ENCODE data around the gene ALX3.

Gene ALX3

DNA sequence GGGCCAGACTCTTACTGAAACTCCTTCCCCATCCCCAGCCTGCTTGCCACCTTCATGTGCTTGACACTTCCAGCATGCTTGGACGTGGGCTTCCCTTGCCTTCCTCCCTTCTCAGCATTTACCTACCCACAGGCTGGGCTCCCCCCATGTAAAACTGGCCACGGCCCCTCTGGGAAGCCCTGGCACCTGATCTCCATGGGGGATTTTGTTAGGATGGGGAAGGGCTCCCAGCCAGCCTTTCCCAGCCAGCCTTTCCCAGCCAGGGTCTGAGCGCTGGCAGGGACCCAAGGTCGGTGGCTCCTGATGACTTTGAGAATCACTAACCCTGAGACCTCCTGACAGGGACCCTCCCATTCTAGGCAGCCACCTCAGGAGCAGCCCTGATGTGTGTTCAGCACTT, 6.7 kb downstream of the ALX3 start:
- DNase-seq = no peak

DNA sequence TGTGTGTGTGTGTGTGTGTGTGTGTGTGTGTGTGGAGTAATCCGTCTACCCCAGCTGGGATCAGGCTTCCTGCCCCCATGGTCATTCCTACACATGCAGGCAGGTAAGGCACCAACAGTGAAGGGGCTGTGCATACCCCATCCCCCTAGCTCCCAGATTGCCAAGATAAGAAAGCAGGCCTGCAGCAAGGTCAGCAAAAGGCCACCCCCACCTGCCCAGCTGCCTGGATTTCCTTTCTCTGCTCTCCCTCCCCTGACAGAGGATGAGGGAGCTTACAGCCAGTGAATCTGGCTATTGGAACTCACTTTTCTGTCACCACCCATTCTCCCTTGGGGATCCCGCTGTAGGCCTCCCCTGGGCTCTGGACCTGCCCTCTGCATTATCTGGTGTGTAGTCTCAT, 7.9 kb downstream of the ALX3 start:
- DNase-seq = no peak

DNA sequence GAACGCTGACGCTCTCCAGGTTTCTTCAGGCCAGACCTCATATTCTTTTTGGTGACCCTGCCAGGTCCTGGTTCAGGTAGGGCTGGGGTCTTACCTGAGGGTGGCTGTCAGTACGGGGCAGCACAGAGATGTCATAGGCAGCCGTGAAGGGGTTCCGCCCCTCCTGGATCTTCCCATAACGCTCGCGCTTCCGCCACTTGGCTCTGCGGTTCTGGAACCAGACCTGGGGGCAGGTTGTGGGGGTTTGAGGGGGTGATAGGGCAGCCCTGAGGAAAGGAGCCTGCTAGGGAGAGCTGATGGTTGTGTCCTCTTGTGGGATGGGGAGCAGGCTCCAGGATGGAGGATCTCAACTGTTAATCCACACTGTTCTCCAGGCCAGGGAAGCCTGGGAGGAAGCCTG, 9.1 kb downstream of the ALX3 start:
- DNase-seq = no peak

DNA sequence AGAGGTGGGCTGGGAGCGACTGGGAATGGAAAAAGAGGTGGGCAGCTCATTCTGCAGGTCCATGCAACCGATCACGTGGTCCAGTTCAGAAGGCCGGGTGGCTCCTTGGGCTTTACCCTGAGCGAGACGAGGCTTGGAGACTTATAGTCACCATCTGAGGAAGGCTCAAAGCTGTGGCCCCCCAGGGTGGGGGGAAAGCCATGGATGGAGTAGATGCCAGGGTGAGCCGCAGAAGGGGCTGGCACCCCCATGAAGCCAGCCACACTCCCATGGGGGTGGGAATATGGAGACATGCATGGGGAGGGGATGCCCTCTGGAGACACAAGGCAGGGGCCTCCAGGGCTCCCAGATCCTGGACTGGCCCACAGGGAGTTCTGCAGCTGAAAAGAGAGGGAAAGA, 9.8 kb downstream of the ALX3 start:
- no peak for DNase-seq

DNA sequence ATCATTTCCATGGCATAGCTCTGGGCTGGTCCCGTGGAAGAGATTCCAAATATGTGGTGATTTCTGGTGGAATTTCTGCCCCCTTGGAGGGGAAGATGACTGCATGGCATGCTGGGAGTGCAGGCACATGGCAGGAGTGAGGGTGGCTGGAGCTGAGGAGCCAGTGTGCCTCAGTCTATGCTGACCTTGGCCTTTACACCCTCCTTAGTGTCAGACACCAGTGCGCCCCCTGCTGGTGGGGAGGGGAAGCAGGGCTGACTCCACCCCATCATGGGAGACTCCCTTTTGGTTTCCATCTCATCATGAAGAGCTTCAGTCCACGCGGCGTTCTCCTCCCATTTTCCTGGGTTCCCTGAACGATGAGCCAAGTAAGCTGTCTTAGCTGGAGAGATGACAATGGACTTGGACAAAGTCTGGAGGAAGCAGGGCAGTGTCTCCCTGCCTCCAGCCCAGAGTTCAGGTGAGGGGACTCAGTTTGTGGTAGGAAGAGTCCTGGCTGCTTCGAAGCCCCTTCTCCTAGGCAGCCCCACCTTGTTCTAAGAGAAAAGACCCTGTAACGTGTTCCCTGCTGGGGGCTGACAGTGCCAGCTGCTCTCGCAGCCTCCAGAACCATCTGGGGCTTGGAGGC, 10.3 kb downstream of the ALX3 start:
- DNase-seq = peak; percentile 64

DNA sequence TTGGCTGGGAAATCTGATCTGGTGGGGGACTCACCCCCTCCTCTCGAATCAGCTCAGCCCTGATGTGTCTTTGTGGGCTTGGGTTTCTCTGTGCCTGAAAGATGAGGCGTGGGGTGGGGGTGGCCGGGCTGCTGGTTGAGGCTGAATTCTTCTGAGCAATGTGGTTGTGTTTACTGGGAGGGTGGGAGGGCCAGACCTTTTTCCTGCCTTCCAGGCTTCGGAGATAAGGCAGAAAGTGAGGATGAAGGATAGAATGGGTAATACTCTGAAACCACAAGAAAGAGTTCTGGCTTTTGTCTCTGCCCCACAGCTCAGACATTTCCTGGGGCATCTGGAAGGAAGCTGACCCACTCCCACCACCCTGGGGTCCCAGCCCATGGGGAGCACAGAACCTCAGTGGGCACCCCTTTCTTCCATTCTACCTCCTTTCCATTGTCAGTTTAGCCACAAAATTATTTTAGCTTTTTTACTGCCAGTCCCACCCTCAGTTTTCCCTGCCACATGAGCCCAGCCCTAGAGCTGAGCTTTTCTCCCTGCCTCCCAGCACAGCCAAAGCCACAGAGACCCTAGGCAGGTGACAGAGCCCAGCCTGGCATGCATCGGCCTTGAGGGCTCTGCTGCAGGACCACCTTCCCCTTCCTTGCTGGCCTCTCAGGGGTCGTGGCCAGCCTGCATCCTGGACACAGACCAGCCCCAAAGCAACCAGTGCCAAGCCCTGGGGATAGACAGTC, 11.2 kb downstream of the ALX3 start:
- no peak for DNase-seq

DNA sequence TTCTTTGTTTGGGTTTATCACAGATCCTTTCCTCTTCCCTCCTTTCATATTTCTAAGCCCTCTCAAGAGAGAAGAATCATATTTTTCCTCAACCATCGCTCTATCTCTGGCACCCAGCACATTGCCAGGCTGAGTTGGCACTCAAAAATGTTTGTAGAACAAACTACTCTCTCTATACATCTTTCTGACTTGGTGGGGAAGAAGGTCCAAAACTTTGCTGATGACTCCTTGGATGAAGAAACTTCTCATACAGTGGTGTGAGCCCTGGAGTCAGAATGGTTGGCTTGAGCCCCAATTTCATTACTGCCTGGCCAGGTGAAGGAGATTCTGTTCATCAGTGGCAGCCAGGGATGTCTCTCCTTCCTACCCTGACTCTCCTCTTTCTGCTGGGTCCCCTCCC, 11.9 kb downstream of the ALX3 start:
- DNase-seq = no peak

DNA sequence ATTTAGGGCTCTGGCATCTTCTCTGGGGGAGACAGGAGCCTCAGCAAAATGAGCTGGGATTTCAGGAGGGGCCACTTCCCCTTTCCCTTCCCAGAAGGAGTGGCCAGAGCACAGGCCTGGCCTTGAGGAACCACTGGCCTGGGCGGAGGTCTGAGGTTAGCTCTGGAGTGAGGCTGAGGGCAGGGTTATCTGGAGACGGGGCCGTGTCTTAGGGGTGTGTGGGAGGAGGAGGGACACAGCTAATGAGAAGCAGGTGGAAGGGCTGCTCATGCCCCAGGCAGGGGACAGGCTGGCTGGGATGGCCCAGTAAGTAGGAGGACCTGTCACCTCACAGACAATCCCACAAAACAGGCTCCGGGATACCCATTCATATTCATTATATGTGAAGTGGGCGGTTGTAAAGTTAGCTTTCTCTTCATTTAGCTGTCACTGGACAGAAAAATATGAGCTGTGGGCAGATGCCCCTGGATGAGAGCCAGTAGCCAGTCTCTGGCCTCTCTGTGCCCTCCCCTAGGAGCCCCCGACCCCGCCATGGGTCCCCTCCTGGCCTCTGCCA, 12.4 kb downstream of the ALX3 start:
- DNase-seq = no peak

DNA sequence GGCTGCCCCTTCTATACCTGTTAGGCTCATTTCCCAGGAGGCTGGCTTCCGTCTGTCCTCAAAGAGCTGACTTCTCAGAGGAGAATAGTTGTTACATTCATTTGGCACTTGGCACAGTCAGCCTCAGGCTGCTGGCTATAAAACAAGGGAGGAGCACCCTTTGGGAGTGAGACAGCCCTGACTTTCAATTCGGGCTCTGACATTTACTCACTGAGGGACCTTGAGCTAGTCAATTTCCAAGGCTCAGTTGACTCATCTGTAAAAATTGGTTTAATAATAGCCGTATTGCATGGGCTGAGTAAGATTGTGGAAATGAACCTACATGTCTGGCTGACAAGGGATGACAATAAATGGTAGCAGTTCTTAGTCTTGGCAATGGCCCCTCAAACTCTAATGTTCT, 13.7 kb downstream of the ALX3 start:
- no peak for DNase-seq

DNA sequence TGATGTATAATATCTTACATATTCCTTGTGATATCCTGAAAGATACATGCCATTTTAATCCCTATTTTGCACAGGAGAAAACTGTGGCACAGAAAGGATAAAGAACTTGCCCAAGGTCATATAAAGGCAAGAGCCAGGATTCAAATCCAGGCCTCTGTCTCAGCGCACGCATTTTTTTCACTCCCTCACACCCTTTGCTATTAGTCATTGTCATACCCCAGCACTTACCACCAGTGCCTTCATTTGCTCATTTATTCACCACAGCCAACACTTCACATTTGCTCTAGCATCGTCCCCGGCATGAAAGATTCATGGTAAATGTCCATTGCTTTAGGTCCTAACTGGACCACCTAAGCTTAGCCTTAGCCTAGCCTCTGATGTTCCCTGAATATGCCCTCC, 14.2 kb downstream of the ALX3 start:
- no peak for DNase-seq

DNA sequence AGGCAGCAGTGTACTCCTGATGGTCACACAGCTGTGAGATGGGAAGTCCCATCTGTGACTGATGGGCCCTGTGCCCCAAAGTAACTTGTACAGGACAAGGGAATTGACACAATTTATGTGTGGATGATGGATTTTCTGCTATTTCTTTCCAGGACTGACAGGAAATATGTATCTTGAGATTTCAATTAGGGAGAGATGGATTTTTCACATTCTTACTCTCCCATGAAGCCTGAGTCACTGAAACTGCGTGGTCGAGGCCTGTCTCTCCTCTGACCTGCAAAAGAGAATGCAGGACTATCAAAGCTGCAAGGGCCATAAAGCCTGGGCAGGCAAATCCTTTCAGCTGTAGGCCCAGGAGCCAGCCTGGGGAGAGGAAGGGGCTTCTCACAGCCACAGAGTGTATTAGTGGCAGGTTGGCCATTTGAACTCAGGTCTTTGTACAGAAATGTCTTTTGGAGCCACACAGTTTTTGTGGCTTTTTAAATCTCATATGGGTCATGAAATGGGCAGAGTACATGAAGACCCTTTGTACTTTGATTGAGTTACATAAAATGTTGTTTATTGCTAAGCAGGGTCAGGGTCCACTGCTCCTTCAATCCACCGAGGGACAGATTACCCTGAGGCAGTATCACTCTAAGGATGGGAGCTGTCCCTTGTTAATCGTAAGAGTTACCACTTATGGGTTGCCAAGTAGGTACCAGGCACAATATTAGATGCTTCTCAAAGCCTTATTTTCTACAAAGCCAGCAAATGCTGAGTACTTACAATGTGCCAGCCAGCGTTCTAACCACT, 14.8 kb downstream of the ALX3 start:
- no peak for DNase-seq

DNA sequence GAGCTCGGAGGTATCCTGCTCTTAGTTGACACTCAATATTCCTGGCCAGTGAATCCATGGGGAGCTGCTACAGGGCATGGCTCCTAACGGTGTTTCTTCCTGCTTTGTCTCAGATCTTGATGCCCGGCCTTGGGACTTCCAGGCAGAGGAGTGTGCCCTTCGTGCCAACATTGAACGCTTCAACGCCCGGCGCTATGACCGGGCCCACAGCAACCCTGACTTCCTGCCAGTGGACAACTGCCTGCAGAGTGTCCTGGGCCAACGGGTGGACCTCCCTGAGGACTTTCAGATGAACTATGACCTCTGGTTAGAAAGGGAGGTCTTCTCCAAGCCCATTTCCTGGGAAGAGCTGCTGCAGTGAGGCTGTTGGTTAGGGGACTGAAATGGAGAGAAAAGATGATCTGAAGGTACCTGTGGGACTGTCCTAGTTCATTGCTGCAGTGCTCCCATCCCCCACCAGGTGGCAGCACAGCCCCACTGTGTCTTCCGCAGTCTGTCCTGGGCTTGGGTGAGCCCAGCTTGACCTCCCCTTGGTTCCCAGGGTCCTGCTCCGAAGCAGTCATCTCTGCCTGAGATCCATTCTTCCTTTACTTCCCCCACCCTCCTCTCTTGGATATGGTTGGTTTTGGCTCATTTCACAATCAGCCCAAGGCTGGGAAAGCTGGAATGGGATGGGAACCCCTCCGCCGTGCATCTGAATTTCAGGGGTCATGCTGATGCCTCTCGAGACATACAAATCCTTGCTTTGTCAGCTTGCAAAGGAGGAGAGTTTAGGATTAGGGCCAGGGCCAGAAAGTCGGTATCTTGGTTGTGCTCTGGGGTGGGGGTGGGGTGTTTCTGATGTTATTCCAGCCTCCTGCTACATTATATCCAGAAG, 16.7 kb downstream of the ALX3 start:
- DNase-seq = peak; percentile 43

DNA sequence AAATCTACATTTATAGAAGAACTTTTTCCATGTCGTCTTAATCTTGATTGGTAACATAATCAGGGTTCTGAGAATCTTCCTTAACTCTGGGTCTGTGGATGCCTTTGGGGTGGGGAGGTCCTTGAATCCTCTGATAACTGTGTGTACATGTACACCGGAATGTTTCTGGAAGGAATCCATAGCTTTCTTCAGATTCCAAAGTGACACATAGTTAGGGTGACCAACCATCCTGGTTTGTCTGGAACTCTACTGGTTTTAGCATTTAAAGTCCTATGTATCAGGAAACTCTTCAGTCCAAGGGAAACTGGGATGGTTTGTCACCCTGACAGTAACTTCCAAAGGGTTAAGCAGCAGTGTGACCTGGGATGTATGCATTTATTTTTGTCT, 19.2 kb downstream of the ALX3 start:
- no peak for DNase-seq

DNA sequence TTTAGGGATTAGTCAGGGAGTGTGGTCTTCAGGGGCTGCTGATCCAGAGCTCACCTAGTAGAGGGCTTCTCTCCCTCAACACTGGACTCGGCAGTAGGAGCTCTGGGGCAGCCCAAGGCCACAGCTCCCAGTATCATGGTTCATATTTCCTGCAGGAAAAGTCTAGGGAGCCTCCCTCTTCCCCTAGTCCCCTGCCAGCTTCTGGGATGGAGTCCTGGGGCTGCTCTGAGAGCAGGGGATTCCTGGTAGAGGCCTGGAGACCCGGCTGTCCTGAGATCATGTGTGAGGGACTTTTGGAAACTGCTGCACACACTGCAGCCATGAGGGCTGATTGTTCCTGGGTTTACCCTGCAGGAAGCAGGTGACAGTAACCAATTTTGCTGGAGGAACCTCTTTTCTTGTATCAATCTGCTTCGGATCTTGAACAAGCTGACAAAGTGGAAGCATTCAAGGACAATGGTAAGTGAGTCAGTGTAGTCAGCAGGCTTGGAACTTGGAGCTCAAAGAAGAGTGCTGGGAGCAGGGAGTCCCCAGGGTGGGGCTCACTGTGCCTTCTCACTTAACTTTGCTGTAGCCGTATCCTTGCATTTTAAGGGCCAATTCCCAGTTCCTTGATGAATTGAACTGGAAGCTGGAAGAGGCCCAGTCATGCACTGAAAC, 19.7 kb downstream of the ALX3 start:
- DNase-seq = no peak

DNA sequence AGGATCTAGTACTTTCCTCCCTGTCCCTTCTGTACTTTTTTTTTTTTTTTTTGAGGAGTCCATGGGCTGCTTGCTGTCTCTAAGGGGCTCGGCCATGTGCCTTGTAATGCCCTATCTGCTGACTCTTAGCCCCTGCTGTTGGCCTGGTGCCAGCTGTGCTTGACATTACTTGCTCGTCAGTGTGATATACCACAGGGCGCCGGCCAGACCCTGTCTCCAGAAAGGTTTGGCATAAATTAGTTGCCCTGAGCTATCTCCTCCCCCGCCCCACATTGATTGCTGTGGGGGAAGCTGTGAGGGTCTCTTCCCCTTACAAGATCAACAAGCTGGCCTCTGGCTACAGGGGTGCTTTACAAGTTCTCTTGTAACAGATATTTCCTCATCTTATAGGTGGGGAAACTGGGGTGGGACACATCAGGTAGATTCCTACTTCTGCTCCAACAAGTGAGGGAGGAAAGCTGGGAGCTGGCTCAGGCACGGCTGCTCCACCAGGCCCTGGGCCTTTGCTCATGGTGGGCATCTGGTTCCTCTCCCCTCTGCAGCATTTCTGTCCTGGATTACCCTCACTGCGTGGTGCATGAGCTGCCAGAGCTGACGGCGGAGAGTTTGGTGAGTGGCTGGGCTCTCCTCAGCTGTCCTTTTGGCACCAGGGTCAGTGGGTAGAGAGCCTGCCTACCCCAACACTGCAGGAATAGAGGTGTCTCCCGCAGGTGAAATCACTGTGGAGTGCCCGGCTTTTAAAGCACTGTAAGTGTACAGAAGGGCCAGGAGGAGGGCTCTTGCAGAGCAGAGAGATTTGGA, 20.5 kb downstream of the ALX3 start:
- DNase-seq = no peak

DNA sequence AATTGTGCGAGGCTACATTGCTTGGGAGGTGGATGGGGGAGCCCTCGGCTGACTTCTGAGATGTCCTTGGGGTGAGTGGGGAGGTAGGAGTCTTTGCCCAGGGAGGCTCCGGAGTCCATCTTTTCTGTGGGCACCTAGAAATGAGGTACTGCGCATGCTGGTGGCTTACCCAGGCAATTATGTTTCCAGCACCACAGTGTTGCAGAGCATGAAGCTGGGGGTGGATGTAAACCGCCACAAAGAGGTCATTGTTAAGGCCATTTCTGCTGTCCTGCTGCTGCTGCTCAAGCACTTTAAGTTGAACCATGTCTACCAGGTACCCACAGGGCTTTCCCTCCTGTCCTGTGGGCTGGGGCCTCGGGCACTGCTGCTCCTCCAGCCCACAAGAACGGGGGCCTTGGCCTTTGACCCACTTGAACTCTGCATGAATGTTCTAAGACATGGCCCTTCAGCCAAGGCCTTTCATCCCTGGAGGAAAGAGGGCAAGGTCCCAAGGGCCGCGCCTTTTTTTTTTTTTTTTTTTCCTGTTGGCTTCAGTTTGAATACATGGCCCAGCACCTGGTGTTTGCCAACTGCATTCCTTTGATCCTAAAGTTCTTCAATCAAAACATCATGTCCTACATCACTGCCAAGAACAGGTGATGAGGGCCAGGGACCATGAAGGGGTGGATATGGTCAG, 21.4 kb downstream of the ALX3 start:
- DNase-seq = no peak

DNA sequence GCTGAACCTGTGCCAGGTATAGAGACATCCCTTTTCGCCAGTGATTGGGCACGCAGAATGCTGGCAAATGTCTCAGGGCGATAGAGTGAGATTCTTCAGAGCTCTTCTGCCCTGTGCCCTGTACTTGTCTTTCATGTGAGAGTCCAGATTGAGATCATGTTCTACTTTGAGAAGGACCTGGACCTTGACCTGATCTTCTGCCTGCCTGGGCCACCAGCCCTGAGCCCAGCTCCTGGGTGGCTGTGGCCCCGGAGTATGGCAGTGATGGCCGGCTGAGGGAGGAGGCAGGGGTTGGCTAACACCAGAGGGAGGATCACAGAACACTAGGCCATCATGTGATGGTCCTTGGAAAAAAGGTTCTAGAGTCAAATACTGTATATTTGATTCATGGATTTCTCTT, 22.2 kb downstream of the ALX3 start:
- DNase-seq = no peak

DNA sequence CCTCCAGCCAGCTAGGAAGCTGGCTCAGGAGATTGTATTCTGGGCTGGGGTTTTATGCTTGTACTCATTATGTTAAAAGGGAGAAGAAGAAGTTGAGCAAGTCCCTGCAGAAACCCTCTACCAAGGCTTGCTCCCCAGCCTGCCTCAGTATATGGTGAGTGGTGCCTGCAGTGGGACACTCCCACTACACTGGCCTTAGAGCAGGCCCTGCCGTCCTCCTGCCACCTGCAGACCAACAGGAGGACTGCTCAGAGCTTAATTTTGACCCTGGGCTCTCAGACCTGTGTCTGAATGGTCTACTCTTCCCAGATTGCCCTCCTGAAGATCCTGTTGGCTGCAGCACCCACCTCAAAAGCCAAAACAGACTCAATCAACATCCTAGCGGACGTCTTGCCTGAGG, 23.0 kb downstream of the ALX3 start:
- no peak for DNase-seq

DNA sequence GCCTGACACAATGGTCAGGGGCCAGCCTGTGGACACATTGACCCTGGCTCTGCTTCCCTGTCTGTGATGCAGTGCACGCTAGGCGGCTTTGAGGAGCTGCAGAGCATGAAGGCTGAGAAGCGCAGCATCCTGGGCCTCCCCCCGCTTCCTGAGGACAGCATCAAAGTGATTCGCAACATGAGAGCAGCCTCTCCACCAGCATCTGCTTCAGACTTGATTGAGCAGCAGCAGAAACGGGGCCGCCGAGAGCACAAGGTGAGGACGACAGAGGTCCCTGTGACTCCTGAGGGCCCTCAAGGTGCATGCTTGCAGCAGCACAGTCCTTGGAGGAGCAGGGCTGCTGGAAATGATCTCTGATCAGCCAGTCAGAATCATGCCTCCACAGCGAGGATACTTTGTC, 27.5 kb downstream of the ALX3 start:
- no peak for DNase-seq

DNA sequence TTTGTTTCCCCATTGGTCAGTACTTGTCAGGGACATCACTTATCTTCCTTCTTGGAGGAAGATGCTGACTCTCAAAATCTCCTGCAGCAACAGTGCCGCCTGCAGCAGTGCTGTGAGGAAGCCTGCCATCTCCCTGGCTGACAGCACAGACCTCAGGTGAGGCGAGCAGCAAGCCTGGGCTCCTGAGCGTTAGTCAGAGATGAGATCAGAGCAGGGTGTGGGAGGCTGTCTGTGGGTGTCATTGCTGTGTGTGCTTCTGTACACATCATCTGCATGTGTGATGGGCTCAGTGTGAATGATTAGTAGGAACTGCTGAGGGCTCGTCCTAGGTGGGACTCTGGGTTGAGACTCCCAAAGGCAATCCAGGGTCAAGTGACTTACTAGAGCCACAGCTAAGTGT, 29.9 kb downstream of the ALX3 start:
- DNase-seq = peak; percentile 35

DNA sequence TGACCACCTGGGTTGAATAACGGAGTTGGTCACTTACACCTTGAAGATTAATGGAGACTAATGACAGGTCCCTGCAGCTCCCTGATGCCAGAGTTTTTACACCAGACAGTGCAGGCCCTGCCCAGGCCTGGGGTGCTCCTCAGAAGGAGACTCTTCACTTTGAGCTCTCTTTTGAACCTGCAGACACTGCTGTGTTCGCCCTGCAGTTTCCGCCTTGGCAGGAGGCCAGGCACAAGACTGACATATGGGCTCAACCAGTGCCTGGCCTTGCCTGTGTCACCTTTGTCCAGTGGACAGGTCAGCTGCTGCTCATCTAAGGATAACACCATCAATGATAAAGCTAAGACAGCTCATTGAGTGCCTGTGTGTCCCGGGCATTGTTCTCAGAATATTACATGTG, 30.8 kb downstream of the ALX3 start:
- no peak for DNase-seq

All from stimulated activated naive CD4-positive, alpha-beta T cell treated with Interleukin-2 at 50 U/mL for 16 hours (primary cell).